Endothelial cell (in vitro differentiated cells): ENCODE results near the gene TUBGCP3. TPM values are rescaled to one million over a fixed set of nuclear protein-coding genes. Genes with fewer than 3 reads are reported as not detected.

Experiments used
- DNase-seq: peaks from one replicate; pipeline ENCODE4 v3.0.0; 2021; ENCODE audit warnings: low spot score
- H3K27ac Mint-ChIP-seq: one replicate; pipeline ENCODE4 v1.8.0; 2021; ENCODE audit warnings: mixed read lengths, inconsistent platforms; ENCODE audit not compliant: unreplicated experiment
- H3K27me3 Mint-ChIP-seq: one replicate; pipeline ENCODE4 v1.8.0; 2021; ENCODE audit warnings: mild to moderate bottlenecking, moderate library complexity, mixed read lengths, inconsistent platforms; ENCODE audit not compliant: unreplicated experiment
- H3K36me3 Mint-ChIP-seq: one replicate; pipeline ENCODE4 v1.8.0; 2021; ENCODE audit warnings: mild to moderate bottlenecking, low read depth, mixed read lengths, inconsistent platforms; ENCODE audit not compliant: unreplicated experiment
- H3K4me1 Mint-ChIP-seq: one replicate; pipeline ENCODE4 v1.8.0; 2021; ENCODE audit warnings: mild to moderate bottlenecking, mixed read lengths, inconsistent platforms; ENCODE audit not compliant: unreplicated experiment
- H3K4me3 Mint-ChIP-seq: one replicate; pipeline ENCODE4 v1.8.0; 2021; ENCODE audit warnings: mild to moderate bottlenecking, mixed read lengths, inconsistent platforms; ENCODE audit not compliant: unreplicated experiment
- H3K9me3 Mint-ChIP-seq: one replicate; pipeline ENCODE4 v1.8.0; 2021; ENCODE audit warnings: mixed read lengths, inconsistent platforms; ENCODE audit not compliant: unreplicated experiment
- CTCF ChIP-seq: fragments of 200-600 bp; sonication (generic); IDR thresholded peaks from one replicate; pipeline ENCODE4 v1.5.0; 2021; ENCODE audit warnings: antibody characterized with exemption; ENCODE audit not compliant: unreplicated experiment
- total RNA-seq: library from RNA; stranded (reverse); fragmentation: NEBNext Ultra II Directional; extraction: Animal tissue kit (Norgen Biotek cat#: 25700); gene quantifications from one replicate; pipeline ENCODE4 v1.2.1, GENCODE V29; 2021; ENCODE audit not compliant: unreplicated experiment

Gene TUBGCP3
- total RNA-seq, 1 donor from 2014 or later = 26.8 TPM

GRCh38 chr13:112457485-112457884 is 130.5 kb downstream of the TUBGCP3 start:
- no peaks in the 10 kb centered on the region for H3K4me1 Mint-ChIP-seq
- peaks cover 4% of the 10 kb centered on the region for H3K9me3 Mint-ChIP-seq
- no peak overlapping the region for H3K27ac Mint-ChIP-seq
- H3K4me3 Mint-ChIP-seq = no peak overlapping the region
- TF ChIP-seq CTCF = no peak
- DNase-seq = no peak
- peaks cover 4% of the 10 kb centered on the region for H3K27me3 Mint-ChIP-seq
- H3K36me3 Mint-ChIP-seq = no peaks in the 10 kb centered on the region

- Mint-ChIP-seq H3K4me3 (no peak overlapping the region), H3K36me3 (no peaks in the 10 kb centered on the region), H3K27ac (no peak overlapping the region), H3K27me3 (peaks cover 4% of the 10 kb centered on the region), H3K9me3 (no peaks in the 10 kb centered on the region), H3K4me1 (no peaks in the 10 kb centered on the region)
- TF ChIP-seq CTCF = no peak
- no peak for DNase-seq
These were observed 130.9 kb downstream of the TUBGCP3 start for GRCh38 chr13:112457081-112457480.

GRCh38 chr13:112456138-112457056 is 131.6 kb downstream of the TUBGCP3 start:
- TF ChIP-seq CTCF = no peak
- H3K4me1 Mint-ChIP-seq = no peaks in the 10 kb centered on the region
- DNase-seq = no peak
- H3K4me3 Mint-ChIP-seq = no peak overlapping the region
- no peaks in the 10 kb centered on the region for H3K9me3 Mint-ChIP-seq
- peaks cover 4% of the 10 kb centered on the region for H3K27me3 Mint-ChIP-seq
- no peaks in the 10 kb centered on the region for H3K36me3 Mint-ChIP-seq
- H3K27ac Mint-ChIP-seq = no peak overlapping the region

- no peak for TF ChIP-seq CTCF
- Mint-ChIP-seq H3K36me3 (peaks cover 4% of the 10 kb centered on the region), H3K4me1 (no peaks in the 10 kb centered on the region), H3K4me3 (no peak overlapping the region), H3K27me3 (peaks cover 4% of the 10 kb centered on the region), H3K27ac (no peak overlapping the region), H3K9me3 (no peaks in the 10 kb centered on the region)
- DNase-seq = no peak
These were observed 132.4 kb downstream of the TUBGCP3 start for GRCh38 chr13:112455476-112456059.

GRCh38 chr13:112454648-112455334 is 133.2 kb downstream of the TUBGCP3 start:
- TF ChIP-seq CTCF = no peak

More at GRCh38 chr13:112454648-112455334, 133.2 kb downstream of the TUBGCP3 start:
- Mint-ChIP-seq H3K9me3 (no peaks in the 10 kb centered on the region), H3K27me3 (peaks cover 4% of the 10 kb centered on the region), H3K4me1 (no peaks in the 10 kb centered on the region), H3K27ac (no peak overlapping the region), H3K4me3 (no peak overlapping the region), H3K36me3 (peaks cover 4% of the 10 kb centered on the region)
- no peak for DNase-seq
